Caco-2 (cell line): ENCODE measurements around the gene KDM3B. TPM values are rescaled to one million over a fixed set of nuclear protein-coding genes. Genes with fewer than 3 reads are reported as not detected.

Experiments
- BruUV-seq: library from RNA; stranded (reverse); fragments of 400-500 nt; replicated peaks from 2 replicates; lab custom pipeline; 2021; lab: Mats Ljungman, UMichigan
- CTCF ChIA-PET: fragments of 300-600 bp; sonication (Branson Sonifier 250); formaldehyde crosslinking; loops from one replicate; lab custom pipeline; 2022; ENCODE audit warnings: antibody characterized with exemption; lab: Charles Lee
- POLR2A ChIA-PET: fragments of 300-600 bp; sonication (Branson Sonifier 250); formaldehyde crosslinking; loops from one replicate; lab custom pipeline; 2022; ENCODE audit warnings: antibody characterized with exemption; lab: Charles Lee
- DNase-seq, 2 experiments: peaks; one replicate each; pipeline versions ENCODE4 v3.0.0 to v3.0.0-alpha.2; 2020 to 2022
- H3K27me3 ChIP-seq: replicated peaks from 2 replicates; pipeline ENCODE4 v1.6.0; 2011; ENCODE audit warnings: low read length; ENCODE audit not compliant: control insufficient read depth, insufficient read depth
- H3K36me3 ChIP-seq: 2 replicates; pipeline ENCODE4 v1.5.1; 2011; ENCODE audit warnings: low read length; ENCODE audit not compliant: control insufficient read depth, insufficient read depth
- H3K4me1 ChIP-seq: fragments of 250-450 bp; sonication (Bioruptor Pico); 2 replicates; pipeline ENCODE4 v1.5.1; 2020; ENCODE audit warnings: mild to moderate bottlenecking
- H3K4me3 ChIP-seq: 2 replicates; pipeline ENCODE4 v1.5.1; 2011; ENCODE audit warnings: low read depth, mild to moderate bottlenecking, control low read depth, low read length
- H3K9me3 ChIP-seq: fragments of 250-450 bp; sonication (Bioruptor Pico); 2 replicates; pipeline ENCODE4 v1.5.1; 2020; ENCODE audit warnings: mild to moderate bottlenecking, moderate library complexity
- H3K27ac Mint-ChIP-seq: one replicate; pipeline ENCODE4 v1.8.0; 2022; ENCODE audit warnings: mixed read lengths; ENCODE audit not compliant: unreplicated experiment
- H3K27me3 Mint-ChIP-seq: one replicate; pipeline ENCODE4 v1.8.0; 2022; ENCODE audit warnings: mixed read lengths; ENCODE audit not compliant: insufficient read depth, unreplicated experiment
- H3K36me3 Mint-ChIP-seq: one replicate; pipeline ENCODE4 v1.8.0; 2022; ENCODE audit warnings: mild to moderate bottlenecking, mixed read lengths; ENCODE audit not compliant: insufficient read depth, unreplicated experiment
- H3K4me1 Mint-ChIP-seq: one replicate; pipeline ENCODE4 v1.8.0; 2022; ENCODE audit warnings: low read depth, mixed read lengths; ENCODE audit not compliant: unreplicated experiment
- H3K4me3 Mint-ChIP-seq: one replicate; pipeline ENCODE4 v1.8.0; 2022; ENCODE audit warnings: mild to moderate bottlenecking, moderate library complexity, mixed read lengths; ENCODE audit not compliant: unreplicated experiment
- H3K9me3 Mint-ChIP-seq: one replicate; pipeline ENCODE4 v1.8.0; 2022; ENCODE audit warnings: mixed read lengths; ENCODE audit not compliant: unreplicated experiment
- intact Hi-C: fragments of 100-400 bp; cut with micrococcal nuclease; formaldehyde crosslinking; loops from one replicate; pipeline ENCODE4 v1.10.0; 2022; ENCODE audit not compliant: unreplicated experiment
- total RNA-seq: library from RNA; stranded (reverse); gene quantifications from 2 replicates; pipeline ENCODE4 v1.2.3, GENCODE V29; 2022
- TF ChIP-seq, protein P1 (sequence below), 2 experiments: fragments of 200-600 bp in 1 of 2; IDR thresholded peaks; 1 replicate in 1 of 2; 2 replicates in 1 of 2; pipeline versions ENCODE4 v1.5.1 to v1.8.0; 2011 to 2022; ENCODE audit warnings: antibody characterized with exemption in 1 of 2, control low read depth in 1 of 2, inconsistent platforms in 1 of 2, low read depth in 1 of 2, low read length in 1 of 2, mild to moderate bottlenecking in 1 of 2, moderate library complexity in 1 of 2; ENCODE audit not compliant: insufficient read depth in 1 of 2, severe bottlenecking in 1 of 2, unreplicated experiment in 1 of 2

The KDM3B gene
- total RNA-seq, 1 experiment from 2014 or later = 71.8 TPM

GRCh38 chr5:138463419-138464007, 111.0 kb downstream of the KDM3B start:
- TF ChIP-seq, protein P1, sequence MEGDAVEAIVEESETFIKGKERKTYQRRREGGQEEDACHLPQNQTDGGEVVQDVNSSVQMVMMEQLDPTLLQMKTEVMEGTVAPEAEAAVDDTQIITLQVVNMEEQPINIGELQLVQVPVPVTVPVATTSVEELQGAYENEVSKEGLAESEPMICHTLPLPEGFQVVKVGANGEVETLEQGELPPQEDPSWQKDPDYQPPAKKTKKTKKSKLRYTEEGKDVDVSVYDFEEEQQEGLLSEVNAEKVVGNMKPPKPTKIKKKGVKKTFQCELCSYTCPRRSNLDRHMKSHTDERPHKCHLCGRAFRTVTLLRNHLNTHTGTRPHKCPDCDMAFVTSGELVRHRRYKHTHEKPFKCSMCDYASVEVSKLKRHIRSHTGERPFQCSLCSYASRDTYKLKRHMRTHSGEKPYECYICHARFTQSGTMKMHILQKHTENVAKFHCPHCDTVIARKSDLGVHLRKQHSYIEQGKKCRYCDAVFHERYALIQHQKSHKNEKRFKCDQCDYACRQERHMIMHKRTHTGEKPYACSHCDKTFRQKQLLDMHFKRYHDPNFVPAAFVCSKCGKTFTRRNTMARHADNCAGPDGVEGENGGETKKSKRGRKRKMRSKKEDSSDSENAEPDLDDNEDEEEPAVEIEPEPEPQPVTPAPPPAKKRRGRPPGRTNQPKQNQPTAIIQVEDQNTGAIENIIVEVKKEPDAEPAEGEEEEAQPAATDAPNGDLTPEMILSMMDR (IDR thresholded peaks at IDR 0.05; ENCODE audit: insufficient read depth in 1 of 2, low read depth in 1 of 2, low read length in 1 of 2, severe bottlenecking in 1 of 2, unreplicated experiment in 1 of 2) = no peak
- intact Hi-C loops = loop anchor here (1.0 kb wide), 4 partner anchors 13 to 85 kb away; no protein-coding TSS in a partner anchor
- Histone ChIP-seq H3K9me3 (no peaks in the 10 kb centered on the region), H3K4me3 (peak overlapping the region; percentile 92), H3K27me3 (no peaks in the 10 kb centered on the region), H3K36me3 (peaks cover 9% of the 10 kb centered on the region), H3K4me1 (no peaks in the 10 kb centered on the region; the same call in 1 of the 2 replicates)
- CTCF ChIA-PET = interaction anchor here (0.6 to 2.9 kb wide), 6 partner anchors 11 to 65 kb away, joined by 3 to 34 read pairs (median 6); no protein-coding TSS in a partner anchor
- Mint-ChIP-seq H3K4me1 (peaks cover 22% of the 10 kb centered on the region), H3K27me3 (peaks cover 2% of the 10 kb centered on the region), H3K4me3 (peak overlapping the region; percentile 73), H3K27ac (peak overlapping the region; percentile 96), H3K9me3 (no peaks in the 10 kb centered on the region), H3K36me3 (peaks cover 48% of the 10 kb centered on the region)
- no TSS peak for BruUV-seq
- peak in 1 of 2 experiments; percentile 34 for DNase-seq
- POLR2A ChIA-PET = interaction anchor here (0.5 to 1.2 kb wide), 3 partner anchors 111 to 284 kb away, joined by 3 to 7 read pairs (median 3); partner anchors contain the start of genes HSPA9 and KIF20A

DNA sequence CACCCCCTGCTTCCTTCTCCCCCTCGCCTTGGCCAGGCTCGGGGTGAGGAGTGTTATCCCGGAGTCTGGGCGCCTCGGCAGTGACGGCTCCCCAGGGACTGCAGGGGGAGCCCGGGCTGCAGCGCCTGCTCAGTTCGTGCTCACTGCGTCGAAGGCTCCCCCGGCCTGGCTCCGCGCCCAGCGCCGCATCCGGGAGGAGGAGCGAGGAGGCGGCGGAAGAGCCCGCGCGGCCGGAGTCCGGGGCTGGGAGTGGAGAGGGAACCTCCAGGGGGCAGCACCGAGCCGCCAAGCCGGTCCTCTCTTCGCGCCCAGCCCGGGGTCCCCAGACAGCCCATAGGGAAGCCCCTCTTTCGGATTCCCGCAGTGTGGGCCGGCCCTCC, 111.5 kb downstream of the KDM3B start:
- DNase-seq = peak; percentile 92 to 95
- Histone ChIP-seq H3K9me3 (no peaks in the 10 kb centered on the region), H3K36me3 (peaks cover 9% of the 10 kb centered on the region), H3K27me3 (no peaks in the 10 kb centered on the region), H3K4me3 (peak overlapping the region; percentile 92), H3K4me1 (no peaks in the 10 kb centered on the region; the same call in 1 of the 2 replicates)
- Mint-ChIP-seq H3K27me3 (peaks cover 2% of the 10 kb centered on the region), H3K4me3 (peak overlapping the region; percentile 73), H3K9me3 (no peaks in the 10 kb centered on the region), H3K27ac (peak overlapping the region; percentile 96), H3K36me3 (peaks cover 53% of the 10 kb centered on the region), H3K4me1 (peaks cover 25% of the 10 kb centered on the region)
- TF ChIP-seq, protein P1 (IDR thresholded peaks at IDR 0.05; ENCODE audit: insufficient read depth in 1 of 2, low read depth in 1 of 2, low read length in 1 of 2, severe bottlenecking in 1 of 2, unreplicated experiment in 1 of 2) = peak; percentile 65 to 97
- BruUV-seq = TSS peak; percentile 65
- intact Hi-C loops = loop anchor here (1.0 kb wide), 4 partner anchors 14 to 84 kb away; no protein-coding TSS in a partner anchor
- CTCF ChIA-PET = interaction anchor here (0.6 to 2.9 kb wide), 6 partner anchors 11 to 110 kb away, joined by 3 to 34 read pairs (median 4); no protein-coding TSS in a partner anchor
- POLR2A ChIA-PET = interaction anchor here (1.2 kb wide), 1 partner anchor 285 kb away, joined by 3 read pairs; the partner anchor contains the start of gene KIF20A
